Astrocyte (in vitro differentiated cells and primary cell): ENCODE results near the gene COG7.

ENCODE experiments used
- EZH2 ChIP-seq: IDR thresholded peaks from 2 replicates; pipeline ENCODE4 v1.6.1; 2012; ENCODE audit warnings: mild to moderate bottlenecking, low read length, inconsistent platforms; ENCODE audit not compliant: insufficient read depth
- TF ChIP-seq, protein P1 (sequence below): IDR thresholded peaks from 2 replicates; pipeline ENCODE4 v1.5.1; 2011; ENCODE audit warnings: low read depth, mild to moderate bottlenecking, inconsistent platforms, low read length, moderate library complexity; ENCODE audit not compliant: insufficient read depth

GRCh38 chr16:23365602-23366240 lies 87.3 kb downstream of the COG7 start:
- TF ChIP-seq, protein P1, sequence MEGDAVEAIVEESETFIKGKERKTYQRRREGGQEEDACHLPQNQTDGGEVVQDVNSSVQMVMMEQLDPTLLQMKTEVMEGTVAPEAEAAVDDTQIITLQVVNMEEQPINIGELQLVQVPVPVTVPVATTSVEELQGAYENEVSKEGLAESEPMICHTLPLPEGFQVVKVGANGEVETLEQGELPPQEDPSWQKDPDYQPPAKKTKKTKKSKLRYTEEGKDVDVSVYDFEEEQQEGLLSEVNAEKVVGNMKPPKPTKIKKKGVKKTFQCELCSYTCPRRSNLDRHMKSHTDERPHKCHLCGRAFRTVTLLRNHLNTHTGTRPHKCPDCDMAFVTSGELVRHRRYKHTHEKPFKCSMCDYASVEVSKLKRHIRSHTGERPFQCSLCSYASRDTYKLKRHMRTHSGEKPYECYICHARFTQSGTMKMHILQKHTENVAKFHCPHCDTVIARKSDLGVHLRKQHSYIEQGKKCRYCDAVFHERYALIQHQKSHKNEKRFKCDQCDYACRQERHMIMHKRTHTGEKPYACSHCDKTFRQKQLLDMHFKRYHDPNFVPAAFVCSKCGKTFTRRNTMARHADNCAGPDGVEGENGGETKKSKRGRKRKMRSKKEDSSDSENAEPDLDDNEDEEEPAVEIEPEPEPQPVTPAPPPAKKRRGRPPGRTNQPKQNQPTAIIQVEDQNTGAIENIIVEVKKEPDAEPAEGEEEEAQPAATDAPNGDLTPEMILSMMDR: no peak
- TF ChIP-seq EZH2: no peak
